ENCODE data around the gene ZDHHC4. TPM values are rescaled to one million over a fixed set of nuclear protein-coding genes. Genes with fewer than 3 reads are reported as not detected.

The ZDHHC4 gene
- total and polyA plus RNA-seq, 3 donors from 2014 or later: 59.4 to 77.7 (median 75.8) TPM

GRCh38 chr7:6637544-6638229 is 60.4 kb downstream of the ZDHHC4 start:
- TF ChIP-seq CTCF (IDR thresholded peaks at IDR 0.05) (no peak), POLR2A (IDR thresholded peaks at IDR 0.05) (no peak)
- Histone ChIP-seq H3K4me3 (peak overlapping the region; percentile 65 to 87), H3K36me3 (ENCODE audit: low read depth, missing control alignments) (no peaks in the 10 kb centered on the region), H3K9me3 (no peaks in the 10 kb centered on the region), H3K27me3 (no peaks in the 10 kb centered on the region), H3K27ac (peak overlapping the region; percentile 21 to 50), H3K4me1 (peaks cover 18% of the 10 kb centered on the region)
- intact Hi-C loops (cut with DNase I; ENCODE audit: low total_unique reads): no loop called here
- no peak for DNase-seq
- WGBS, 2 donors: 0 to 1% methylated on average over 3 to 10 of the region's 60 CpGs

Other genes with a start within 250 kb of the ZDHHC4 start
- 100 to 1,000 TPM in 1 of 2 donors, 10 to 100 TPM in 1; 59.5 to 124 TPM for gene FAM220A, start 228.5 kb upstream of the ZDHHC4 start, total RNA-seq
- gene FAM220A, start 228.5 kb upstream of the ZDHHC4 start, polyA plus RNA-seq (ENCODE audit: insufficient read depth, low read depth, low replicate concordance): 142 TPM
- gene RAC1, start 202.9 kb upstream of the ZDHHC4 start, total RNA-seq: 100 to 1,000 TPM; 142 to 143 TPM
- gene RAC1, start 202.9 kb upstream of the ZDHHC4 start, polyA plus RNA-seq (ENCODE audit: insufficient read depth, low read depth, low replicate concordance): 194 TPM
- 10 to 100 TPM; 18.9 to 29.6 TPM for gene DAGLB, start 129.5 kb upstream of the ZDHHC4 start, total RNA-seq
- gene DAGLB, start 129.5 kb upstream of the ZDHHC4 start, polyA plus RNA-seq (ENCODE audit: insufficient read depth, low read depth, low replicate concordance): 14.3 TPM
- 100 to 1,000 TPM in 1 of 2 donors, 10 to 100 TPM in 1; 72.2 to 103 TPM for gene KDELR2, start 93.3 kb upstream of the ZDHHC4 start, total RNA-seq
- 184 TPM for gene KDELR2, start 93.3 kb upstream of the ZDHHC4 start, polyA plus RNA-seq (ENCODE audit: insufficient read depth, low read depth, low replicate concordance)
- 1 to 10 TPM; 1.1 to 1.9 TPM for gene GRID2IP, start 26.0 kb upstream of the ZDHHC4 start, total RNA-seq
- 0.34 TPM for gene GRID2IP, start 26.0 kb upstream of the ZDHHC4 start, polyA plus RNA-seq (ENCODE audit: insufficient read depth, low read depth, low replicate concordance)
- 10 to 100 TPM; 31.5 to 41.5 TPM for gene INTS15, start 12.6 kb downstream of the ZDHHC4 start, total RNA-seq
- gene INTS15, start 12.6 kb downstream of the ZDHHC4 start, polyA plus RNA-seq (ENCODE audit: insufficient read depth, low read depth, low replicate concordance): 23.6 TPM
- gene ZNF853, start 38.2 kb downstream of the ZDHHC4 start, total RNA-seq: 1 to 10 TPM; 8.7 to 8.8 TPM
- 9.4 TPM for gene ZNF853, start 38.2 kb downstream of the ZDHHC4 start, polyA plus RNA-seq (ENCODE audit: insufficient read depth, low read depth, low replicate concordance)
- gene ZNF316, start 59.9 kb downstream of the ZDHHC4 start, total RNA-seq: 10 to 100 TPM; 46.6 to 50.9 TPM
- gene ZNF316, start 59.9 kb downstream of the ZDHHC4 start, polyA plus RNA-seq (ENCODE audit: insufficient read depth, low read depth, low replicate concordance): 22.7 TPM
- gene ZNF12, start 129.5 kb downstream of the ZDHHC4 start, total RNA-seq: 10 to 100 TPM; 15.5 to 18.0 TPM
- 10.3 TPM for gene ZNF12, start 129.5 kb downstream of the ZDHHC4 start, polyA plus RNA-seq (ENCODE audit: insufficient read depth, low read depth, low replicate concordance)
- gene RSPH10B2, start 176.6 kb downstream of the ZDHHC4 start, total RNA-seq: 10 to 100 TPM; 24.3 to 61.3 TPM
- 55.8 TPM for gene RSPH10B2, start 176.6 kb downstream of the ZDHHC4 start, polyA plus RNA-seq (ENCODE audit: insufficient read depth, low read depth, low replicate concordance)
- gene CCZ1B, start 248.8 kb downstream of the ZDHHC4 start, total RNA-seq: 10 to 100 TPM; 36.0 to 51.2 TPM
- gene CCZ1B, start 248.8 kb downstream of the ZDHHC4 start, polyA plus RNA-seq (ENCODE audit: insufficient read depth, low read depth, low replicate concordance): 58.7 TPM